H7 (cell line): ENCODE measurements around the gene NEUROG2. TPM values are rescaled to one million over a fixed set of nuclear protein-coding genes. Genes with fewer than 3 reads are reported as not detected.
"Not testable (repeated sequence)": the region's sequence is repeated elsewhere in the genome, so short reads cannot be mapped to it uniquely, and the experiment has no call there.

Experiments used
- DNase-seq: peaks from one replicate; pipeline ENCODE4 v3.0.0; 2012
- H3K27me3 ChIP-seq: 2 replicates; pipeline ENCODE4 v1.6.0; 2011; ENCODE audit warnings: mild to moderate bottlenecking, low read length; ENCODE audit not compliant: control insufficient read depth, insufficient read depth
- H3K36me3 ChIP-seq: replicated peaks from 2 replicates; pipeline ENCODE4 v1.5.1; 2011; ENCODE audit warnings: low read length; ENCODE audit not compliant: control insufficient read depth, insufficient read depth
- H3K4me3 ChIP-seq: 2 replicates; pipeline ENCODE4 v1.5.1; 2011; ENCODE audit warnings: low read depth, mild to moderate bottlenecking, control low read depth, low read length, moderate library complexity; ENCODE audit not compliant: insufficient read depth
- total RNA-seq: library from RNA; depleted of rRNA; stranded (reverse); fragments of >200 nt; shearing (Covaris generic); gene quantifications from 2 replicates; pipeline ENCODE4 v1.2.3, GENCODE V29; 2014

The NEUROG2 gene
- total RNA-seq, 1 experiment from 2014 or later = not detected

- peak; percentile 87 for DNase-seq
Measured at GRCh38 chr4:112515198-112516065, 548 bp downstream of the NEUROG2 start.

DNA sequence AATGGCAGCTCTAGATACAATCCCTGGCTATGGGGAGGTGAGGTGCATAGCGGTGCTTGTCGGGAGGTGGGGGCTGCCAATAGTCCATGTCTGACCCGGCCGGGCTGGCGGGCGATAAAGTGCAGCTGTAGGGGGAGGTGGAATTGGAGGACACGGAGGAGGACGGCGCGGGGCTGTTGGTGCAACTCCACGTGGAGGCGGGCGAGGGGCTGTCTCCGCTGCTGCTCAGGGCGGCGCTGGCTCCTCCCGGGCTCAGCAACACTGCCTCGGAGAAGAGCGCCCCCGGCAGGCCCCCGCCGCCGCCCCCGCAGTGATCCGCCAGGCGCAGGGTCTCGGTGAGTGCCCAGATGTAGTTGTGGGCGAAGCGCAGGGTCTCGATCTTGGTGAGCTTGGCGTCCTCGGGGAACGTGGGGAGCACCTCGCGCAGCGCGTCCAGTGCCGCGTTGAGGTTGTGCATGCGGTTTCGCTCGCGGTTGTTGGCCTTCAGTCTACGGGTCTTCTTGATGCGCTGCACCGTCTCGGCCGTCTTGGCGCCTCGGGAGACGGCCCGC, 1.3 kb downstream of the NEUROG2 start:
- Histone ChIP-seq H3K36me3 (no peaks in the 10 kb centered on the region), H3K27me3 (peaks cover 100% of the 10 kb centered on the region), H3K4me3 (peak overlapping the region; percentile 48)
- DNase-seq = peak; percentile 78

More at GRCh38 chr4:112515198-112516065, 548 bp downstream of the NEUROG2 start:
- Histone ChIP-seq H3K36me3 (no peaks in the 10 kb centered on the region), H3K27me3 (peaks cover 100% of the 10 kb centered on the region), H3K4me3 (peak overlapping the region; percentile 48)

GRCh38 chr4:112513971-112514646, 1.9 kb downstream of the NEUROG2 start:
- Histone ChIP-seq H3K27me3 (peaks cover 100% of the 10 kb centered on the region), H3K4me3 (peak overlapping the region; percentile 48; the same call in 1 of the 2 replicates), H3K36me3 (no peaks in the 10 kb centered on the region)
- peak; percentile 69 for DNase-seq

- DNase-seq = no peak
- Histone ChIP-seq H3K4me3 (no peak overlapping the region), H3K36me3 (no peaks in the 10 kb centered on the region), H3K27me3 (peaks cover 97% of the 10 kb centered on the region)
Measured at GRCh38 chr4:112511803-112512118, 4.2 kb downstream of the NEUROG2 start.

- peak overlapping the region; percentile 25 for H3K4me3 ChIP-seq
- H3K36me3 ChIP-seq = no peaks in the 10 kb centered on the region
- DNase-seq = peak; percentile 46
- peaks cover 97% of the 10 kb centered on the region for H3K27me3 ChIP-seq
Measured at GRCh38 chr4:112511093-112511802, 4.7 kb downstream of the NEUROG2 start.

DNA sequence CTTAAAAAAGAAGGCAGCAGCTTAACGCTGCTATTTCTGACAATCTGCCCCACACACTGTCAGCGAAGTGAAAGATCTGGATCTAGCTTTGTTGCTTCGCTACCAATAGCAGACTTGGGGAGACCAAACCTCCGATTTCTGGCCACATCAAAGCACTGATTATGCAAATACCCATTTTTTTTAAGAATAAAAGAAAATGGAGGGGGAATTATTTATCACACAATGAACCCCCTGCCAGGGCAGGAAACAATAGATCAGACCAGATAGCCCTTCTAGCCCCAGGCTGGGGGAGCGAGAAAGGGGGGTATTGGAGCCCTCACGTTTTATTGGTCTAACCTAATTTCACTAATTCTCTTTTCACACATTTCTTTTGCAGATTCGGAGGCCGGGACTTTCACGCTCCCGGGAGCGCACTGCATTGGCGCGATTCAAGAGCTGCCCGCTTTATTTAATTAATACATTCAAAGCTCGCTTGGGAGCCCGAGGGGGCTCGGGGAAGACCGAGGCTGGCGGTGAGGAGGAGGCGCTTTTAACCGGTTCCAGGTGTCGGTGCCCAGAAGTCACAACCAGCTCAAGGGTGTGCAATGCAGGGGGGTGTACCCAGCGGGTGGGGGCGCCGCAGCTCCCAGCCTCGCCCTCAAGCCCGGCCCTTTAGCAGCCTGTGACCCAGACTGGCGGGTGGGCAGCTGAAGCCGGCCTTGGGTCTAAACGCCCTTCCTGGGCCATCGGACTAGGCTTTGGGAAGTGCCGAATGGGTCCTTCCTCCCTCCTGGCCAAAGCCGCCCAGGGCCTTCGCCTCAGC, 5.5 kb downstream of the NEUROG2 start:
- Histone ChIP-seq H3K4me3 (peak overlapping the region; percentile 25), H3K36me3 (no peaks in the 10 kb centered on the region), H3K27me3 (peaks cover 92% of the 10 kb centered on the region)
- peak; percentile 77 for DNase-seq

- DNase-seq = peak; percentile 60
- no peaks in the 10 kb centered on the region for H3K36me3 ChIP-seq
- H3K27me3 ChIP-seq = peaks cover 82% of the 10 kb centered on the region
- H3K4me3 ChIP-seq = no peak overlapping the region
Measured at GRCh38 chr4:112509243-112510141, 6.5 kb downstream of the NEUROG2 start.

DNA sequence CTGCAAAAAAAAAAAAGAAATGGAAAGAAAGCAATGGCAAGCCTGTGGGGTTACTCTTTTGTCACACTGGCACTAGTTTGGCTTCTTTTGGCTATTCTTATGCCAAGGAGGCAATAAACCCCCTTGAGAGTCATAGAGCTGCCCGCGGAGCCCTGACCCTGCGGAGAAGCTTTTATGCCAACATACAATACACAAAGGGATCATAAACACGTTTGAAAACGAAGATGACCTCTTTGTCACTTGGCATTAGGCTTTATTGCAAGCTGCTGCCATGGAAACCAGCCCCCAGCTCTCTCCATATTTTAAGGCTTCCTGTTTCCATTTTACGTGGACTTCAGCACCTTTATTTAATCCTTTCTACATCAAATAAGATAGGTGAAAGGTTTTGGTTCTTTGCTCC, 7.6 kb downstream of the NEUROG2 start:
- Histone ChIP-seq H3K27me3 (peaks cover 71% of the 10 kb centered on the region), H3K4me3 (no peak overlapping the region), H3K36me3 (no peaks in the 10 kb centered on the region)
- no peak for DNase-seq

- Histone ChIP-seq H3K36me3 (no peaks in the 10 kb centered on the region), H3K4me3 (no peak overlapping the region), H3K27me3 (peaks cover 35% of the 10 kb centered on the region)
- no peak for DNase-seq
Measured at GRCh38 chr4:112504807-112505206, 11.2 kb downstream of the NEUROG2 start.

DNA sequence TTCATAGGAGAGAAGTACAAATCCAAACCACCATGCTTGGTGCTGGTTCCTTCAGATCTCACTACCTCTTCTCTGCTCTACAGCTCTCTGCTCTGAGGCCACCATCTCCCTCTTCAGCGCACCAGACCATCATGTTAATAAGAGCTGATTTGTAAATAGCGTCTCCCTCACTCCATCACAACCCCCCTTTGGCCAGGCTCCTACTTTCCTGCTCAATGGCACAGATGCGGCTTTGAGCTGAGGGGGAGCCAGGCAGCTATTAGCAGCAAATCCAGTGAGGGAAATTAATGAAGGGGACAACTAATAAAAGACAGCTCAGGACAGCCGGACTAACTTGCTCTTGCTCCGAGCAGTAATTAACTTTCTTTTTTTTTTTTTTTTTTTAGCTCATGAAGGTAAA, 13.1 kb downstream of the NEUROG2 start:
- no peak overlapping the region for H3K4me3 ChIP-seq
- peaks cover 16% of the 10 kb centered on the region for H3K27me3 ChIP-seq
- DNase-seq = no peak

DNA sequence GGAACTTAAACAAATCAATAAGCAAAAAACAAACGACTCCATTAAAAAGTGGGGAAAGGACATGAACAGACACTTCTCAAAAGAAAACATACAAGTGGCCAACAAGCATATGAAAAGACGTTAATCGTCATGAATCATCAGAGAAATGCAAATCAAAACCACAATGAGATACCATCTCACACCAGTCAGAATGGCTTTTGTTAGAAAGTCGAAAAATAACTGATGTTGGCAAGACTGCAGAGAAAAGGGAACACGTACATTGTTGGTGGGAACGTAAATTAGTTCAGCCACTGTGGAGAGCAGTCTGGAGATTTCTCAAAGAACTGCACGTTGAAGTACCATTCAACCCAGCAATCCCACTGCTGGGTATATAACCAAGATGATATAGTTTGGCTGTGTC, 23.7 kb downstream of the NEUROG2 start:
- Histone ChIP-seq H3K4me3 (no peak overlapping the region), H3K36me3 (no peaks in the 10 kb centered on the region), H3K27me3 (no peaks in the 10 kb centered on the region)
- DNase-seq = no peak

More for the DNA sequence above, 13.1 kb downstream of the NEUROG2 start:
- no peaks in the 10 kb centered on the region for H3K36me3 ChIP-seq

DNA sequence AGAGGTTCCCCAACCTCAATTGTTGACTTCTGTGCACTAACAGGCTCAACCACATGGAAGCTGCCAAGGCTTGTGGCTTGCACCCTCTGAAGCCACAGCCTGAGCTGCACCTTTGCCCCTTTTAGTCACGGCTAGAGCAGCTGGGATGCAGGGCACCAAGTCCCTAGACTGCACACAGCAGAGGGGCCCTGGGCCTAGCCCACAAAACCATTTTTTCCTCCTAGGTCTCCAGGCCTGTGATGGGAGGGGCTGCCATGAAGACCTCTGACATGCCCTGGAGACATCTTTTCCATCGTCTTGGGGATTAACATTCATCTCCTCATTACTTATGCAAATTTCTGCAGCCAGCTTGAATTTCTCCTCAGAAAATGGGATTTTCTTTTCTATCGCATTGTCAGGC, 25.2 kb downstream of the NEUROG2 start:
- H3K4me3 ChIP-seq, DNase-seq, H3K27me3 ChIP-seq, H3K36me3 ChIP-seq: not testable (repeated sequence)

GRCh38 chr4:112485930-112486329, 30.1 kb downstream of the NEUROG2 start:
- Histone ChIP-seq H3K27me3 (no peaks in the 10 kb centered on the region), H3K36me3 (no peaks in the 10 kb centered on the region), H3K4me3 (no peak overlapping the region)
- DNase-seq = peak; percentile 11
